ENCODE measurements around the gene PPP1R12C. TPM values are rescaled to one million over a fixed set of nuclear protein-coding genes. Genes with fewer than 3 reads are reported as not detected.

The PPP1R12C gene
- total RNA-seq, 4 donors from 2014 or later, result 101 to 350 (median 154) TPM

DNA sequence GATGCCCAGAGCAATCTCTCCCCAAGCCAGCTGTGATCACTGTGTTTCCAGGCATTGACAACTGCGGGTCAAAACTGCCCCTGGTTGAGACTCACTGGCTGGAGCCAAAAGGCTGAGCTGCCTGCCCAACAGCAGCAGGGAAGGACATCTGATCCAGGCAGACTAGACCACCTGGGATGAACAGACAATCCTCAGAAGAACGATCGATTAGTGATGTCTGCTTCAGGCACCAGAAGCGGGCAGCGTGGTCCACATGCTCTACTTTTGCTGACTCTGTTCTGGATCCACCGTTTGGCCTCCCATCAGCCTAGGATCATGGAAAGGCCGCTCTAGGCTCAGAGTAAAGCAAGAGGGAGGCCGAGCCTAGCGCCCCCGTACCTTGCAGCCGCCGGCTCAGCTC, 69.5 kb downstream of the PPP1R12C start:
- no peaks in the 10 kb centered on the region for H3K9me3 ChIP-seq
- no peaks in the 10 kb centered on the region for H3K4me1 ChIP-seq
- H3K4me3 ChIP-seq, result no peak overlapping the region
- no peak for TF ChIP-seq POLR2A (IDR thresholded peaks at IDR 0.05)
- TF ChIP-seq EP300 (IDR thresholded peaks at IDR 0.05; ENCODE audit: low read depth), result no peak
- no peak for TF ChIP-seq POLR2AphosphoS5 (IDR thresholded peaks at IDR 0.05)
- TF ChIP-seq, protein P1, sequence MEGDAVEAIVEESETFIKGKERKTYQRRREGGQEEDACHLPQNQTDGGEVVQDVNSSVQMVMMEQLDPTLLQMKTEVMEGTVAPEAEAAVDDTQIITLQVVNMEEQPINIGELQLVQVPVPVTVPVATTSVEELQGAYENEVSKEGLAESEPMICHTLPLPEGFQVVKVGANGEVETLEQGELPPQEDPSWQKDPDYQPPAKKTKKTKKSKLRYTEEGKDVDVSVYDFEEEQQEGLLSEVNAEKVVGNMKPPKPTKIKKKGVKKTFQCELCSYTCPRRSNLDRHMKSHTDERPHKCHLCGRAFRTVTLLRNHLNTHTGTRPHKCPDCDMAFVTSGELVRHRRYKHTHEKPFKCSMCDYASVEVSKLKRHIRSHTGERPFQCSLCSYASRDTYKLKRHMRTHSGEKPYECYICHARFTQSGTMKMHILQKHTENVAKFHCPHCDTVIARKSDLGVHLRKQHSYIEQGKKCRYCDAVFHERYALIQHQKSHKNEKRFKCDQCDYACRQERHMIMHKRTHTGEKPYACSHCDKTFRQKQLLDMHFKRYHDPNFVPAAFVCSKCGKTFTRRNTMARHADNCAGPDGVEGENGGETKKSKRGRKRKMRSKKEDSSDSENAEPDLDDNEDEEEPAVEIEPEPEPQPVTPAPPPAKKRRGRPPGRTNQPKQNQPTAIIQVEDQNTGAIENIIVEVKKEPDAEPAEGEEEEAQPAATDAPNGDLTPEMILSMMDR (IDR thresholded peaks at IDR 0.05), result no peak
- DNase-seq, result no peak
- in situ Hi-C loops (cut with MboI; ENCODE audit: low pct_ligation_motif_present in 1 of 4, low pct_unique_long_range_greater_than_20kb in 1 of 4, low sequenced_read_pairs in 3 of 4), result no loop called here
- peaks cover 0 to 57% (median 30%) of the 10 kb centered on the region in 4 donors for H3K36me3 ChIP-seq
- WGBS, 2 donors (ENCODE audit: low coverage in 1 of 2), result 94% methylated on average over 11 of the region's 12 CpGs; no CpG with 5 or more reads in 1 of the 2 donors
- intact Hi-C loops (cut with DNase I; ENCODE audit: low total_unique reads), result no loop called here
- H3K27ac ChIP-seq, result no peak overlapping the region
- no peaks in the 10 kb centered on the region for H3K27me3 ChIP-seq

DNA sequence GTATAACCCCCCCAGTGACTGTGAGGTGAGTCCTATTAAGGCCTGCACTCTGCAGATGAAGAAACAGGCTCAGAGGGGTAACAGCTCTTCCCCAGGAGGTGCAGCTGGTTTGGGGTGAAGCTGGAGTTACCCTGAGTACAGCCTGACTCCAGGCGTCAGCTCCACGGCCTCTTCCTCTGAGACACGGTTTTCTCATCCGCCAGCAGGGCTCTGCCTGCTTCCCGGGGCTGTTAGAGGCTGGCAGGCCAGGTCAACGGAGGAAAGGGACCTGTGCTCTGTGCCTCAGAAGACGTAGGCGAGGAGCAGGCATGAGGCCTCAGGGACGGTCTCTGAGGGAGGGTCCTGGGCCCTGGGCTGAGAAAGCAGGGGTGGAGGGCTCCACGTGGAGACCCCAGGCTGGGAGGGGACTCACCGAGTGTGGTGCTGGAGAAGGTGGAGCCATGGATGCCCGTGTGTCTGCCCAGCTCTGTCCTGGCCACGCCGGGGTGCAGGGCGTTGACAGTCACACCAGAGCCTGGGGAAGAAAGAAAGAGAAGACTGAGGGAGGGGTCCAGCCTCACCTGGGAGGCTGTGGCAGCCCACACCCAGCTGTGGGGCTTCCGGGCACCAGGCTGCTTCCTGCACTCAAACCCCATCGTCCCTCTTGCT, 70.3 kb downstream of the PPP1R12C start:
- intact Hi-C loops (cut with DNase I; ENCODE audit: low total_unique reads), result no loop called here
- Histone ChIP-seq H3K4me1 (no peaks in the 10 kb centered on the region), H3K4me3 (no peak overlapping the region), H3K9me3 (no peaks in the 10 kb centered on the region), H3K27me3 (no peaks in the 10 kb centered on the region), H3K27ac (no peak overlapping the region), H3K36me3 (peaks cover 0 to 55% (median 30%) of the 10 kb centered on the region in 4 donors)
- TF ChIP-seq, protein P1 (IDR thresholded peaks at IDR 0.05), result no peak
- TF ChIP-seq POLR2A (IDR thresholded peaks at IDR 0.05) (no peak), POLR2AphosphoS5 (IDR thresholded peaks at IDR 0.05) (no peak), EP300 (IDR thresholded peaks at IDR 0.05; ENCODE audit: low read depth) (no peak)
- DNase-seq, result no peak
- in situ Hi-C loops (cut with MboI; ENCODE audit: low pct_ligation_motif_present in 1 of 4, low pct_unique_long_range_greater_than_20kb in 1 of 4, low sequenced_read_pairs in 3 of 4), result no loop called here
- 88 to 95% methylated on average over 6 to 17 of the region's 17 CpGs for WGBS, 2 donors (ENCODE audit: low coverage in 1 of 2)

DNA sequence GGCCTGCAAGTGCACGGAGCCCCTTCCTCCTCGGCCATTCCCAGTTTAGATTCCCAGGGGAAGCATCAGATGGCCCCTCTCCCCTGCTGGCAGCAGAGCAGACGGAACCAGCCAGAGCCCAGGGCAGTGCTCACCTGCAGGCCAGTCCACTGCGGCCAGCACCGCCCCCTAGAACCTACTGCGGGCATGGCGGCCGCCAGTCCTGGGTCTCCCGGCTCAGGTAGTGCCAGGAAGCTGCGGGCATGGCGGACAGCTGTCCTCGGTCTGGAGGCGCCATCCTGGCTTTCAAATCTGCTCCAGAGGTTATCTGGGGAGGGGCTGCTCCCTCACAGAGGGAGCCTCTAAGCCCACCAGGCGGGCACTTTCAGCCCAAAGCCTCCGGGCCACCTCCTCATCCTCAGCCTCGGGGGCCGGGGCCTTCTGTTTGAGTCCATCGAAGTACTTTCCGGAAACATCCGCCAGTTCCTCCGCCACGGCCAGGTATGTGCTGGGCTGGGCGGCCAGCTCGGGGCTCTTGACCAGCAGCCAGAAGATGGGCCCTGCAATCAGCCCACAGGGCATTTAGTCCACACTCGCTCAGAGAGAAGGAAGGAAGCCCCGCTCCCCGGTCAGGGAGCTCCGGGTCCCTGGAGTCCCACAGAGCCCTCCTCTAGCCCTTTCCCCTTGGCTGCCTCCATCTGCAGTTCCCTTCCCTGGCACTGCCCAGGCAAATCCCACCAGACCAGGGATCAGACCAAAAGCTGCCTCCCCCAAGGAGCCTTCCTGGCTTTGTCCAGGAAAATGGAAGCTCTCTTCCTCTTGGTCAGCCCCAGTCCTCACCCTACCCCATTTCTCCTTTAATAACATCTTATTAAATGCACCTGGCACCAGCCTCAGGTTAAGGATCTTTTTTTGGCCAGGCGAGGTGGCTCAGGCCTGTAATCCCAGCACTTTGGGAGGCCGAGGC, 72.4 kb downstream of the PPP1R12C start:
- intact Hi-C loops (cut with DNase I; ENCODE audit: low total_unique reads) (no loop called here), in situ Hi-C loops (cut with MboI; ENCODE audit: low pct_ligation_motif_present in 1 of 4, low pct_unique_long_range_greater_than_20kb in 1 of 4, low sequenced_read_pairs in 3 of 4) (no loop called here)
- H3K9me3 ChIP-seq, result no peaks in the 10 kb centered on the region
- 97 to 100% methylated on average over 1 to 22 of the region's 30 CpGs for WGBS, 2 donors (ENCODE audit: low coverage in 1 of 2)
- no peaks in the 10 kb centered on the region for H3K4me1 ChIP-seq
- no peak for DNase-seq
- peaks cover 0 to 40% (median 24%) of the 10 kb centered on the region in 4 donors for H3K36me3 ChIP-seq
- H3K4me3 ChIP-seq, result no peak overlapping the region
- TF ChIP-seq, protein P1 (IDR thresholded peaks at IDR 0.05), result no peak
- TF ChIP-seq POLR2A (IDR thresholded peaks at IDR 0.05) (no peak), POLR2AphosphoS5 (IDR thresholded peaks at IDR 0.05) (no peak), EP300 (IDR thresholded peaks at IDR 0.05; ENCODE audit: low read depth) (no peak)
- no peaks in the 10 kb centered on the region for H3K27me3 ChIP-seq
- no peak overlapping the region for H3K27ac ChIP-seq

DNA sequence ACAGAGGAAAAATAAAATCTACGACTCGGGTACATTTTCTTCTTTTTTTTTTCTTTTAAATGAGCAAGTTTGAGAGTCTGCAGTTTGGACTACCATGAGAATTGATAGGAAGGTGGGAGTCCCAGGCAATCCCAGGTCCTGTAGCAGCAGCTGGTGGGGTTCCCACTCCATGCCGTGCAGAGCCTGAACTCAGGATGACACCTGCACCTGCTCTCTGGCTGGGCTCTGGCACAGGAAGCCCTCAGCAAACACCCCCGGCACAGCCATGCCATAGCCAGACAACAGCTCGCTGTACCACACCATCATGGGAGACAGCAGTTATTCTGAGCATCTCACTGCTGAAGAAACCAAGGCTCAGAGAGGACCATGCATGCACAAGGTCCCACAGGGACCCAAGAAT, 73.2 kb downstream of the PPP1R12C start:
- Histone ChIP-seq H3K27ac (no peak overlapping the region), H3K36me3 (peaks cover 0 to 40% (median 24%) of the 10 kb centered on the region in 4 donors), H3K9me3 (no peaks in the 10 kb centered on the region), H3K4me1 (no peaks in the 10 kb centered on the region), H3K27me3 (no peaks in the 10 kb centered on the region), H3K4me3 (no peak overlapping the region)
- intact Hi-C loops (cut with DNase I; ENCODE audit: low total_unique reads) (no loop called here), in situ Hi-C loops (cut with MboI; ENCODE audit: low pct_ligation_motif_present in 1 of 4, low pct_unique_long_range_greater_than_20kb in 1 of 4, low sequenced_read_pairs in 3 of 4) (no loop called here)
- no peak for DNase-seq
- WGBS, 2 donors (ENCODE audit: low coverage in 1 of 2), result 91% methylated on average over 5 of the region's 5 CpGs; no CpG with 5 or more reads in 1 of the 2 donors
- TF ChIP-seq POLR2AphosphoS5 (IDR thresholded peaks at IDR 0.05), result no peak
- TF ChIP-seq POLR2A (IDR thresholded peaks at IDR 0.05), result no peak
- TF ChIP-seq, protein P1 (IDR thresholded peaks at IDR 0.05), result no peak
- no peak for TF ChIP-seq EP300 (IDR thresholded peaks at IDR 0.05; ENCODE audit: low read depth)

Measured in transverse colon (tissue), 4 donors.